GM12878 (cell line): ENCODE data around the gene GALK1. TPM values are rescaled to one million over a fixed set of nuclear protein-coding genes. Genes with fewer than 3 reads are reported as not detected.

ENCODE experiments used
- CBFB ChIP-seq: IDR thresholded peaks from 2 replicates; pipeline ENCODE4 v1.6.1; 2016; ENCODE audit warnings: antibody characterized with exemption, low read depth
- CHD4 ChIP-seq: fragments of 200-600 bp; sonication (generic); IDR thresholded peaks from 2 replicates; pipeline ENCODE4 v1.6.1; 2016; ENCODE audit warnings: mild to moderate bottlenecking
- DPF2 ChIP-seq: fragments of 450-650 bp; IDR thresholded peaks from 2 replicates; pipeline ENCODE4 v1.6.1; 2017; ENCODE audit warnings: mild to moderate bottlenecking
- E4F1 ChIP-seq: fragments of 450-650 bp; IDR thresholded peaks from 2 replicates; pipeline ENCODE4 v1.6.1; 2018; ENCODE audit warnings: borderline replicate concordance, mild to moderate bottlenecking; ENCODE audit not compliant: partially characterized antibody
- EZH2 ChIP-seq: IDR thresholded peaks from 2 replicates; pipeline ENCODE4 v1.6.1; 2012; ENCODE audit warnings: low read depth, mild to moderate bottlenecking, control low read depth, inconsistent platforms, low read length, borderline replicate concordance; ENCODE audit not compliant: control insufficient read depth
- GATAD2B ChIP-seq: fragments of 450-650 bp; conservative IDR thresholded peaks from 2 replicates; pipeline ENCODE4 v1.6.1; 2017; ENCODE audit warnings: low read depth, mild to moderate bottlenecking, moderate library complexity
- MAX ChIP-seq: IDR thresholded peaks from 2 replicates; pipeline ENCODE4 v1.6.1; 2012; ENCODE audit warnings: low read depth, low read length, improper control_type of control experiment
- MTA2 ChIP-seq: fragments of 450-650 bp; IDR thresholded peaks from 2 replicates; pipeline ENCODE4 v1.6.1; 2016; ENCODE audit warnings: low read depth, mild to moderate bottlenecking, moderate library complexity
- MTA3 ChIP-seq: IDR thresholded peaks from 2 replicates; pipeline ENCODE4 v1.6.1; 2012; ENCODE audit warnings: low read length, inconsistent platforms, borderline replicate concordance
- MXI1 ChIP-seq: fragments of 150-350 bp; IDR thresholded peaks from 2 replicates; pipeline ENCODE4 v1.6.1; 2011; ENCODE audit warnings: low read depth, mild to moderate bottlenecking, inconsistent platforms, low read length, improper control_type of control experiment
- MYB ChIP-seq: fragments of 150-350 bp; IDR thresholded peaks from 2 replicates; pipeline ENCODE4 v1.6.1; 2014; ENCODE audit warnings: mild to moderate bottlenecking, low read depth, low read length, borderline replicate concordance
- NR2F1 ChIP-seq: fragments of 450-650 bp; conservative IDR thresholded peaks from 2 replicates; pipeline ENCODE4 v1.6.1; 2017; ENCODE audit warnings: mild to moderate bottlenecking
- POLR2A ChIP-seq: IDR thresholded peaks from 2 replicates; pipeline ENCODE4 v1.6.1; 2011; ENCODE audit warnings: low read depth, mild to moderate bottlenecking, low read length
- RAD21 ChIP-seq: IDR thresholded peaks from 2 replicates; pipeline ENCODE4 v1.6.1; 2011; ENCODE audit warnings: mild to moderate bottlenecking, low read depth, low read length, moderate library complexity; ENCODE audit not compliant: insufficient read depth
- SIX5 ChIP-seq: IDR thresholded peaks from 2 replicates; pipeline ENCODE4 v1.6.1; 2011; ENCODE audit warnings: mild to moderate bottlenecking, low read depth, low read length, moderate library complexity; ENCODE audit not compliant: severe bottlenecking
- SMAD1 ChIP-seq: fragments of 450-650 bp; IDR thresholded peaks from 2 replicates; pipeline ENCODE4 v1.6.1; 2018; ENCODE audit warnings: mild to moderate bottlenecking, low read depth; ENCODE audit not compliant: partially characterized antibody
- SMARCA5 ChIP-seq: fragments of 450-650 bp; IDR thresholded peaks from 2 replicates; pipeline ENCODE4 v1.6.1; 2017; ENCODE audit warnings: mild to moderate bottlenecking
- SREBF2 ChIP-seq: IDR thresholded peaks from 2 replicates; pipeline ENCODE4 v1.6.1; 2012; ENCODE audit warnings: mild to moderate bottlenecking, low read length
- STAT1 ChIP-seq: fragments of 450-650 bp; conservative IDR thresholded peaks from 2 replicates; pipeline ENCODE4 v1.6.1; 2014; ENCODE audit warnings: antibody characterized with exemption, mild to moderate bottlenecking
- TCF7 ChIP-seq: IDR thresholded peaks from 2 replicates; pipeline ENCODE4 v1.6.1; 2014; ENCODE audit warnings: antibody characterized with exemption, borderline replicate concordance
- YY1 ChIP-seq: IDR thresholded peaks from 2 replicates; pipeline ENCODE4 v1.6.1; 2011; ENCODE audit warnings: low read depth, mild to moderate bottlenecking, low read length
- ZBED1 ChIP-seq: IDR thresholded peaks from 2 replicates; pipeline ENCODE4 v1.6.1; 2016; ENCODE audit warnings: borderline replicate concordance
- ZNF207 ChIP-seq: fragments of 450-650 bp; IDR thresholded peaks from 2 replicates; pipeline ENCODE4 v1.6.1; 2014; ENCODE audit warnings: antibody characterized with exemption, mild to moderate bottlenecking, borderline replicate concordance
- ZNF24 ChIP-seq: fragments of 450-650 bp; IDR thresholded peaks from 2 replicates; pipeline ENCODE4 v1.6.1; 2017; ENCODE audit warnings: antibody characterized with exemption, mild to moderate bottlenecking
- ZSCAN29 ChIP-seq: fragments of 450-650 bp; IDR thresholded peaks from 2 replicates; pipeline ENCODE4 v1.6.1; 2017; ENCODE audit warnings: mild to moderate bottlenecking, moderate library complexity
- polyA plus RNA-seq, 11 experiments: library from polyadenylated mRNA; depleted of rRNA in 4 of 11; unstranded in 6 of 11; stranded (reverse) in 5 of 11; fragments of >200 nt; fragmentation: Nextera tagmentation in 4 of 11; fragmentation: Illumina TruSeq in 1 of 11; extraction: Ambion mirVana in 4 of 11; extraction: Trizol in 1 of 11; gene quantifications; 1 replicate in 1 of 11; 2 replicates in 10 of 11; pipeline versions ENCODE4 v1.2.1 to v1.2.3, GENCODE V29; 2011 to 2016; ENCODE audit warnings: inconsistent platforms in 2 of 11, missing spikeins in 2 of 11, low read depth in 1 of 11
- total RNA-seq, 4 experiments: library from RNA; depleted of rRNA in 3 of 4; stranded (reverse); fragments of >200 nt in 3 of 4; fragmentation: Illumina TruSeq in 1 of 4; extraction: Trizol in 1 of 4; gene quantifications; 2 replicates each; pipeline versions ENCODE4 v1.2.1 to v1.2.3, GENCODE V29; 2013 to 2021
- TF ChIP-seq, protein P1 (sequence below): fragments of 450-650 bp; IDR thresholded peaks from 2 replicates; pipeline ENCODE4 v1.6.1; 2017; ENCODE audit warnings: mild to moderate bottlenecking
- TF ChIP-seq, protein P2 (sequence below): fragments of 450-650 bp; IDR thresholded peaks from 2 replicates; pipeline ENCODE4 v1.6.1; 2017; ENCODE audit warnings: mild to moderate bottlenecking, low read depth, inconsistent platforms; ENCODE audit not compliant: poor library complexity, severe bottlenecking

GALK1 gene
- total and polyA plus RNA-seq, 10 of the 15 experiments (the other 5 are each of a cell fraction or from before 2014, with no cell fraction given), result 0.21 to 43.8 (median 21.4) TPM

- TF ChIP-seq E4F1 (peak; percentile 13), SMARCA5 (peak; percentile 79; the same call in 1 of the 2 replicates), CHD4 (no peak), MAX (peak; percentile 63), MTA3 (no peak), ZNF207 (peak; percentile 100), ZBED1 (peak; percentile 93), ZNF24 (no peak), YY1 (peak; percentile 81), STAT1 (peak; percentile 95), NR2F1 (peak; percentile 69), EZH2 (no peak), ZSCAN29 (0 out of 2 replicates have a peak, but pooled peaks have one; percentile 73), MYB (no peak), MTA2 (no peak), SIX5 (no peak), MXI1 (peak; percentile 86), DPF2 (peak; percentile 88), SREBF2 (no peak; the same call in 1 of the 2 replicates), GATAD2B (peak; percentile 83), POLR2A (peak; percentile 100), SMAD1 (peak; percentile 100), RAD21 (no peak), TCF7 (no peak), CBFB (peak; percentile 99)
- TF ChIP-seq, protein P1, sequence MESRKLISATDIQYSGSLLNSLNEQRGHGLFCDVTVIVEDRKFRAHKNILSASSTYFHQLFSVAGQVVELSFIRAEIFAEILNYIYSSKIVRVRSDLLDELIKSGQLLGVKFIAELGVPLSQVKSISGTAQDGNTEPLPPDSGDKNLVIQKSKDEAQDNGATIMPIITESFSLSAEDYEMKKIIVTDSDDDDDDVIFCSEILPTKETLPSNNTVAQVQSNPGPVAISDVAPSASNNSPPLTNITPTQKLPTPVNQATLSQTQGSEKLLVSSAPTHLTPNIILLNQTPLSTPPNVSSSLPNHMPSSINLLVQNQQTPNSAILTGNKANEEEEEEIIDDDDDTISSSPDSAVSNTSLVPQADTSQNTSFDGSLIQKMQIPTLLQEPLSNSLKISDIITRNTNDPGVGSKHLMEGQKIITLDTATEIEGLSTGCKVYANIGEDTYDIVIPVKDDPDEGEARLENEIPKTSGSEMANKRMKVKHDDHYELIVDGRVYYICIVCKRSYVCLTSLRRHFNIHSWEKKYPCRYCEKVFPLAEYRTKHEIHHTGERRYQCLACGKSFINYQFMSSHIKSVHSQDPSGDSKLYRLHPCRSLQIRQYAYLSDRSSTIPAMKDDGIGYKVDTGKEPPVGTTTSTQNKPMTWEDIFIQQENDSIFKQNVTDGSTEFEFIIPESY, result peak; percentile 62; the same call in 1 of the 2 replicates
- TF ChIP-seq, protein P2, sequence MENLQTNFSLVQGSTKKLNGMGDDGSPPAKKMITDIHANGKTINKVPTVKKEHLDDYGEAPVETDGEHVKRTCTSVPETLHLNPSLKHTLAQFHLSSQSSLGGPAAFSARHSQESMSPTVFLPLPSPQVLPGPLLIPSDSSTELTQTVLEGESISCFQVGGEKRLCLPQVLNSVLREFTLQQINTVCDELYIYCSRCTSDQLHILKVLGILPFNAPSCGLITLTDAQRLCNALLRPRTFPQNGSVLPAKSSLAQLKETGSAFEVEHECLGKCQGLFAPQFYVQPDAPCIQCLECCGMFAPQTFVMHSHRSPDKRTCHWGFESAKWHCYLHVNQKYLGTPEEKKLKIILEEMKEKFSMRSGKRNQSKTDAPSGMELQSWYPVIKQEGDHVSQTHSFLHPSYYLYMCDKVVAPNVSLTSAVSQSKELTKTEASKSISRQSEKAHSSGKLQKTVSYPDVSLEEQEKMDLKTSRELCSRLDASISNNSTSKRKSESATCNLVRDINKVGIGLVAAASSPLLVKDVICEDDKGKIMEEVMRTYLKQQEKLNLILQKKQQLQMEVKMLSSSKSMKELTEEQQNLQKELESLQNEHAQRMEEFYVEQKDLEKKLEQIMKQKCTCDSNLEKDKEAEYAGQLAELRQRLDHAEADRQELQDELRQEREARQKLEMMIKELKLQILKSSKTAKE, result no peak
Observed at GRCh38 chr17:75779250-75779986, 14.4 kb upstream of the GALK1 start (continued).
